T-helper 17 cell (primary cell): Measurements from ENCODE around the gene HDHD5. TPM values are rescaled to one million over a fixed set of nuclear protein-coding genes. Genes with fewer than 3 reads are reported as not detected.

ENCODE experiments used
- total RNA-seq, 4 donors: library from RNA in 2 of 4; stranded (reverse) in 2 of 4; gene quantifications; one replicate each; pipeline ENCODE4 v1.2.3 and lab custom pipeline; 2022 to 2026

The HDHD5 gene
- total RNA-seq, 2 donors from 2014 or later: 16.7 to 17.4 TPM

Other genes starting within 250 kb of the HDHD5 start
- not detected for gene GAB4, start 151.1 kb downstream of the HDHD5 start, total RNA-seq
- gene IL17RA, start 74.3 kb downstream of the HDHD5 start, total RNA-seq: 10 to 100 TPM; 26.2 to 31.0 TPM
- under 1 TPM in 1 of 2 donors, not detected in 1; 0.20 TPM for gene TMEM121B, start 37.9 kb downstream of the HDHD5 start, total RNA-seq
- 10 to 100 TPM; 57.2 to 88.5 TPM for gene ADA2, start 60.2 kb upstream of the HDHD5 start, total RNA-seq
- gene CECR2, start 210.2 kb upstream of the HDHD5 start, total RNA-seq: under 1 TPM in 1 of 2 donors, not detected in 1; 0.29 TPM